Activated T-cell treated with anti-CD3 and anti-CD28 coated beads, Interleukin-2, amount 50 U/mL, for 1 hour (primary cell): ENCODE results near the gene P4HB.

Experiments
- DNase-seq: peaks from one replicate; pipeline ENCODE4 v3.0.0-alpha.2; 2020

Gene P4HB

GRCh38 chr17:81867170-81867990 is 7.0 kb upstream of the P4HB start:
- DNase-seq = peak; percentile 48

GRCh38 chr17:81866440-81867169 is 6.3 kb upstream of the P4HB start:
- DNase-seq = peak; percentile 44

GRCh38 chr17:81865733-81866439 is 5.6 kb upstream of the P4HB start:
- peak; percentile 30 for DNase-seq

- no peak for DNase-seq
Observed at GRCh38 chr17:81865358-81865732, 5.0 kb upstream of the P4HB start.

- DNase-seq = no peak
Observed at GRCh38 chr17:81863833-81864768, 3.8 kb upstream of the P4HB start.

- DNase-seq = no peak
Observed at GRCh38 chr17:81863123-81863675, 2.9 kb upstream of the P4HB start.

- peak; percentile 99 for DNase-seq
Observed at GRCh38 chr17:81860756-81861568, 627 bp upstream of the P4HB start.

GRCh38 chr17:81858967-81859905 is 1.1 kb downstream of the P4HB start:
- no peak for DNase-seq

GRCh38 chr17:81858170-81858966 is 2.0 kb downstream of the P4HB start:
- no peak for DNase-seq

GRCh38 chr17:81854974-81855774 is 5.2 kb downstream of the P4HB start:
- DNase-seq = no peak

- DNase-seq = no peak
Observed at GRCh38 chr17:81852237-81852636, 8.1 kb downstream of the P4HB start.

GRCh38 chr17:81851423-81851822 is 8.9 kb downstream of the P4HB start:
- no peak for DNase-seq

GRCh38 chr17:81849457-81849856 is 10.9 kb downstream of the P4HB start:
- DNase-seq = no peak

GRCh38 chr17:81846743-81847689 is 13.3 kb downstream of the P4HB start:
- DNase-seq = no peak

GRCh38 chr17:81845881-81846742 is 14.2 kb downstream of the P4HB start:
- no peak for DNase-seq

GRCh38 chr17:81845361-81845760 is 15.0 kb downstream of the P4HB start:
- no peak for DNase-seq
